GM18870 (cell line): ENCODE measurements around the gene VAMP2.

Source experiments
- ATAC-seq: cut with Tn5 transposase; IDR thresholded peaks from one replicate; pipeline ENCODE4 v1.9.1; 2021; ENCODE audit warnings: moderate library complexity; ENCODE audit not compliant: unreplicated experiment

VAMP2 gene

GRCh38 chr17:8155996-8156245, 6.8 kb downstream of the VAMP2 start:
- ATAC-seq = no peak

DNA sequence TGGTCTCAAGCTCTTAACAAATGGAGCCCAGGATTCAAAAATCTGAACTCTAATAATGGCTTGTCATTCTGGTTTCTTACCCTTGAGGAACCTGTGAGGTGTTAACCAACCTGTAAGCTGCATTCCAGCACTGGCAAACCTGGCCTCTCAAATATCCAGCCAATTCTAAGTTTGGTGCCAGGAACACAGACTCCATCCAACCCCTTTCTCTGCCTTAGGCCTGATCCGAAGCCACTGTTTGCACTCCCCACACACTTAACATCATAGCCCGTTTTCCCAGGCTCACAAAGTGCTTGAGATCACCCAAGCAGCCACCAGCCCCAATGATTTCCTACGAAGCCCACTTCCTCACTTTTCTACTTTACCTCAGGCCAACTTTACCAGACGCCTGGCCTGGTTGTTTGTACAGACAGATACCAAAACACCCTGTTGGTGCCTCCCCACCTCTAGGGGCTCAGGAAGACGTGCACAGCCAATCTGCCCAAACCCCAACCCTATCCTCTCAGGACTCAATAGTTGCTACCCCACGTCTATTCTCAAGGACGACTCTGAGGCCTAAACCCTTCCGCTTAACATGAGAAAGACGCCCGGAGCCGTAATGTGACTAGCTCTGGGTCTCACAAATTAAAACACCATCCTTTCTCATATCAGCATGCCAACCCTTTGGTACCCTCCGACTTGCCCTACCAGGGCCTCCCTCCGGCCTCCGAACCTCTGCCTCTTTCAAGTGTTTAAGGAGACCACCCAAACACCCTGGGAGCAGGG, 7.3 kb downstream of the VAMP2 start:
- ATAC-seq = no peak

- no peak for ATAC-seq
Measured at GRCh38 chr17:8154608-8155155, 8.1 kb downstream of the VAMP2 start.

DNA sequence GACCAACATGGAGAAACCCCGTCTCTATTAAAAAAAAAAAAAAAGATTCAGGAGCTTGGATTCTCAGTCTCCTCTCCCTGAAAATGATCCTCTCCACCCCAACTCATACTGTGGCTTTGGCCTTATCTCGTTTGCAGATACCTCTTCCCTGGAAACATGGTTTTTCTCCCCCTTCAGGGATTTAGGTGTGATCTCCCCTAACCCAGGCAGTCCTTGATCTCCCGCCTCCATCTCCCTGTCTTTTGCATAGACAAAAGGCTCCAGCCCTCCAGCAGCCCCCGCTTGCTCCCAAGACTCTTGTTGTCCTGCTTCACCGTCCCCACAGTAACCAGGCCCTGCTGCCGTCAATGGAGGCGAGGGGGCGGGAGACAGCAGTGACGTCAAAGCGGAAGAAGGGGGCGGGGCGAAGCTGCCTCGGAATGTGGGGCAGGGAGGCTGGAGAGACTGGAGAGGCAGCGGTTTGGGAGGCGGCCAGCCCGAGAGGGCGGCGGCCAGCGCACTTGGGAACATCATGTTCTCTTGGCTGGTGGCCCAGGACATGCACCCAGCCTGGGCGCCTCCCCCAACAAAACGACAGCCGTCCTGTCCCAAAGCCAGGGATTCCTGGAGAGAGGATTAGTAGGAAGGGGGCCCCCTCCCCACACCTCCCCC, 8.7 kb downstream of the VAMP2 start:
- ATAC-seq = no peak

DNA sequence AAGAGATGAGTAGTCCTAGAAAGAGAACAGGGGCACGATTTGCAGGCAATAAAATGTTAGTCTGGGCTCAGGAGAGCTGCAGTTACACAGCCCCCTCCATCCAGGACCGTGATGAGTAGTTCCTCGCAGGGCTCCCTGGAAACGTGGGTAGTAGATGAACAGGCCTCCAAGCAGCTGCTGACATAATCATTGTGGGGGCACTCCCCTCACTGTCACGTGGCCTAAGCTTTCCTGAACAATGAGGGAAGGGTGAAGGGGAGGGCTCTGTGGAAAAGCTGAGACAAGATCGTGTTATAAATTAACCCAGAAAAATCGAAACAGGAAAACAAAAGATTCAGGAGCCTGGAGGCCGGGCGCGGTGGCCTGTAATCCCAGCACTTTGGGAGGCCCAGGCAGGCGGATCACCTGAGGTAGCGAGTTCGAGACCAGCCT, 9.2 kb downstream of the VAMP2 start:
- no peak for ATAC-seq

GRCh38 chr17:8153031-8153451, 9.7 kb downstream of the VAMP2 start:
- no peak for ATAC-seq

DNA sequence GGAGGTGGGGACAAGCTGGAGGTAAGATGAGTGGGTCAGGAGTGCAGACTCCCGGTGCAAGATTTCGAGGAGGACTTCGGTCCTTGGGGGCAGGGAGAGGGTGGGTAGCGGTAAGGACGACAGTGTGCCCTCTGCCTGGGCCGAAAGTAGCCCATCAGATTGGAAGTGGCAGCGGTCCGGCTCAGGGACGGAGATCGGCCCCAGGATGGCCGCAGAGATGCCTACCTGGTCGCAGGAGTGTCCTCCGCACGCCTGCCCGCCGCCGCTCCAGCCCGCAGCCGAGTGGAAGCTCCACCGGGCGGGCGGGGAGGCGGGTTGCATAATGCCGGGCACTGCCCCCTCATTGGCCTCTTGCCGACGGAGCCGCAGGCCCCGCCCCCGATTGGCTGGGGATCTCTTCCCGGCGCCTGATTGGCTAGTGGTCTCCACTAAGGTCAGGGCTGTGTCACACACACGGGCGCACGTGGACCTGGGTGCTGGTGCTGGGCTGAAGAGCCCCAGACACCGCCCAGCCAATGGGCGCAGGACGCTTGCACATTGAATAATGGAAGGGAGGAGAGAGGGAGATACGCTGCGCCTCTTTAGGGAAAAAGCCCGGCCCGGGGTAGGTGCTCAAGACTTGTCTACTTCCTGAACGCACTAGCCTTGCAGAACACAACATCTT, 10.5 kb downstream of the VAMP2 start, which contains the start of gene PER1:
Gene PER1, minus strand, starts transcription at position 293 of the 664 bp plus-strand sequence. CDS start 1,698 bp downstream, outside the sequence.
- no peak for ATAC-seq

DNA sequence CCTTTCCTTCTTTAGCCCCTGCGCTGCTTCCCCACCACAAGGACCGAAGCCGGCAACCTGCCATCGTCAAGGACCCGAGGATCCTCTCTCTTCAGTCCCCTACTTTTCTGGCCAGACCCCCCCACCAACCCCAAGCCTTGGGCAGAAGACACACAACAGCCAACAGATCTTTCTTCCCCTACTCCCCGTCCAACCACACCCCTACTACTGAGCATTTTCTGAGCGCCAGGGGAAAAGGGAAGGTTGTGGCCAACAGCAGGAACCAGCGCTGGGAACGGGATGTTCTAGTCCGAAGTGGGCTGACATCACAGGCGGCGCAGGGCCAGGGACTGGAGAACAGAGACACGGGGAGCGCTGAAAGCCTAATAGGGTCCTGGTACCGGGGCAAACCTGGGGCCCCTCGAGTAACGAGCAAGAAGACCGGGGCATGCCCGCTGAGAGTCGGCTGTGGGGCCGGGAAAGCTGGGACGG, 11.1 kb downstream of the VAMP2 start:
- ATAC-seq = no peak

DNA sequence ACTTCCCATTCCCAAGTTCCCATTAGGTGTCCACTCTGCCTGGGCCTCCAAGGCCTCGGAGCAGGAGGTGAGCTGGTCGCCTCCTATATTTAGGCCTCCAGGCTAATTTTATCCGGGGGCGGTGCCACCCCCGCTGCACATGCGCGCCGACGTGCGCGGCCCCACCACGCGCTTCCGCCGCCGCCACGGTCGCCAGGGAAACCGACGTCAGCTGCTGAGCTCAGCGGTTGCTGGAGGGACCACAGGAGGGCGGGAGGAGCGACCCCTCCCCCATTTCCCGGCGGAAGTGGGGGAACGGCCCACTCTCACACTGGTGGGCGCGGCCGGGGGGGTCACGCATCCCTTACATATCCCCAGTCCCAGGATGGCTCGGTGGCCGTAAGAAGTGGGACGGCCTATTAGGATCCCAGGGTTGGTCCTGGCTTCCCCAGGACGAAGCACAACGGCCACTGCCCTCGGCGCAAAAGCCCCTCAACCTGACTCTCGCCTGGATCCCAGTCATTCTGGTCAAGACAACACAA, 11.6 kb downstream of the VAMP2 start:
- ATAC-seq = no peak

GRCh38 chr17:8150194-8151119, 12.3 kb downstream of the VAMP2 start:
- no peak for ATAC-seq

DNA sequence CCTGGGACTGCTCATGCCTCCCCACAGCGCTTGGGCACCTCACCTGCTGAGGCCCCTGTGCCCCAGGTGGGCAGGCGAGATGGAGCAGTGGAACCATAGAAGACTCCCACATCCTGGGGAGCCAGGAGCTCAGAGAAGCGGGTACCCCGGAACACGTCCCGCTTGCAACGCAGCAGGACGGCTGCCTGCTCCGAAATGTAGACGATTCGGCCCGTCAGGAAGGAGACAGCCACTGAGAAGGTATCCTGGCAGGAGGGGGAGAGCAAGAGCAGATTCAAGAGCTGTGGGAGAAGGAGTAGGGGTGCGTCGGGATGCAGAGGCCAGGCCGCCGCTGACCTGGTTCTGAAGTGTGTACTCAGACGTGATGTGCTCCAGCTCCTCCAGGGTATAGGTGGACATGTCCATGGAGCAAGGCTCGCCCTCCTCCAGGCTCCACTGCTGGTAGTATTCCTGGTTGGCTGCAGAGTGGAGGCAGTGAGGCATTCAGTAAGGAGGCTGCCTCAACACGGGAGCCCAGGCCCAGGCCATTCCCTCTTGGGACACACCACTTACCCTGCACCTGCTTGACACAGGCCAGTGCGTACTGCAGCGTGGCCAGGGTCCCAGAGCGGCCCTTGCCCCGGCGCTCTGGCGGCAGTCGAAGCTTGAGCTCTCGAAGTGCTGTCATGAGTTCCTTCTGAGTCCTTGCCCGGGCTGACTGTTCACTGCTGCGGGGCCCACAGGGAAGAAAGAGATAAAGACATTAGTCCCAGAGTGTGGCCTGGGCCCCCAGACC, 13.1 kb downstream of the VAMP2 start:
- no peak for ATAC-seq

GRCh38 chr17:8148560-8148959, 14.2 kb downstream of the VAMP2 start:
- no peak for ATAC-seq

GRCh38 chr17:8147805-8148404, 14.8 kb downstream of the VAMP2 start:
- ATAC-seq = no peak

GRCh38 chr17:8147141-8147804, 15.5 kb downstream of the VAMP2 start:
- ATAC-seq = no peak

- ATAC-seq = no peak
Measured at GRCh38 chr17:8146381-8147140, 16.2 kb downstream of the VAMP2 start.

GRCh38 chr17:8145811-8146210, 16.9 kb downstream of the VAMP2 start:
- ATAC-seq = no peak

GRCh38 chr17:8144401-8145231, 18.1 kb downstream of the VAMP2 start:
- ATAC-seq = no peak
